Inflammatory macrophage (primary cell): ENCODE measurements around the gene CNRIP1.
"Not testable (repeated sequence)": the region's sequence is repeated elsewhere in the genome, so short reads cannot be mapped to it uniquely, and the experiment has no call there.

Source experiments
- DNase-seq, 2 donors: peaks; one replicate each; pipeline ENCODE4 v3.0.0-alpha.2; 2020 to 2022

CNRIP1 gene

GRCh38 chr2:68340226-68341061, 20.7 kb upstream of the CNRIP1 start:
- no peak for DNase-seq

GRCh38 chr2:68336192-68336591, 16.4 kb upstream of the CNRIP1 start:
- no peak for DNase-seq

- no peak for DNase-seq
Measured at GRCh38 chr2:68333931-68334330, 14.2 kb upstream of the CNRIP1 start.

GRCh38 chr2:68333009-68333408, 13.3 kb upstream of the CNRIP1 start:
- no peak for DNase-seq

GRCh38 chr2:68330691-68331090, 10.9 kb upstream of the CNRIP1 start:
- no peak for DNase-seq

- DNase-seq = no peak
Measured at GRCh38 chr2:68328901-68329300, 9.2 kb upstream of the CNRIP1 start.

- DNase-seq = no peak
Measured at GRCh38 chr2:68325056-68325455, 5.3 kb upstream of the CNRIP1 start.

- no peak for DNase-seq
Measured at GRCh38 chr2:68320118-68320641, 431 bp upstream of the CNRIP1 start.

- DNase-seq = peak in 1 of 2 donors; percentile 26
Measured at GRCh38 chr2:68318914-68319397, 793 bp downstream of the CNRIP1 start.

GRCh38 chr2:68317971-68318913, 1.5 kb downstream of the CNRIP1 start:
- no peak for DNase-seq

- DNase-seq = no peak
Measured at GRCh38 chr2:68316111-68316510, 3.6 kb downstream of the CNRIP1 start.

- no peak for DNase-seq
Measured at GRCh38 chr2:68311033-68311432, 8.7 kb downstream of the CNRIP1 start.

- DNase-seq = no peak
Measured at GRCh38 chr2:68309426-68309825, 10.3 kb downstream of the CNRIP1 start.

GRCh38 chr2:68303902-68304272, 15.9 kb downstream of the CNRIP1 start:
- not testable (repeated sequence) for DNase-seq

GRCh38 chr2:68303033-68303901, 16.5 kb downstream of the CNRIP1 start:
- DNase-seq = no peak

- DNase-seq = no peak
Measured at GRCh38 chr2:68302281-68302875, 17.4 kb downstream of the CNRIP1 start.

- DNase-seq = no peak
Measured at GRCh38 chr2:68295516-68295915, 24.2 kb downstream of the CNRIP1 start.

- no peak for DNase-seq
Measured at GRCh38 chr2:68294913-68295312, 24.8 kb downstream of the CNRIP1 start.

GRCh38 chr2:68294187-68294586, 25.6 kb downstream of the CNRIP1 start:
- no peak for DNase-seq

GRCh38 chr2:68293755-68294154, 26.0 kb downstream of the CNRIP1 start:
- no peak for DNase-seq

GRCh38 chr2:68293024-68293423, 26.7 kb downstream of the CNRIP1 start:
- no peak for DNase-seq
